ENCODE results near the gene NFIA. TPM values are rescaled to one million over a fixed set of nuclear protein-coding genes. Genes with fewer than 3 reads are reported as not detected.

NFIA gene
- polyA plus RNA-seq (2013, experiment 1 of 2; ENCODE audit: insufficient read length), result 5.5 TPM
- polyA plus RNA-seq (2013, experiment 2 of 2; ENCODE audit: insufficient read length), result 5.1 TPM

GRCh38 chr1:61082311-61083012, at the start of gene NFIA:
Gene NFIA, plus strand, starts transcription at chr1:61082561.
- DNase-seq, result peak; percentile 49

GRCh38 chr1:61035880-61036279, 46.5 kb upstream of the NFIA start:
- no peak for DNase-seq

- no peak for DNase-seq
These were observed 39.8 kb upstream of the NFIA start for GRCh38 chr1:61042466-61043009.

GRCh38 chr1:61043010-61043820, 39.1 kb upstream of the NFIA start:
- peak; percentile 68 for DNase-seq

GRCh38 chr1:61046434-61046833, 35.9 kb upstream of the NFIA start:
- no peak for DNase-seq

GRCh38 chr1:61047061-61047460, 35.3 kb upstream of the NFIA start:
- DNase-seq, result no peak

- DNase-seq, result peak; percentile 79
These were observed 32.4 kb upstream of the NFIA start for GRCh38 chr1:61049850-61050540.

- no peak for DNase-seq
These were observed 31.6 kb upstream of the NFIA start for GRCh38 chr1:61050541-61051442.

- DNase-seq, result no peak
These were observed 31.0 kb upstream of the NFIA start for GRCh38 chr1:61051443-61051718.

GRCh38 chr1:61051719-61052394, 30.5 kb upstream of the NFIA start:
- DNase-seq, result no peak

- no peak for DNase-seq
These were observed 29.8 kb upstream of the NFIA start for GRCh38 chr1:61052395-61053225.

- no peak for DNase-seq
These were observed 29.1 kb upstream of the NFIA start for GRCh38 chr1:61053226-61053711.

GRCh38 chr1:61053712-61054600, 28.4 kb upstream of the NFIA start:
- no peak for DNase-seq

GRCh38 chr1:61054601-61054993, 27.8 kb upstream of the NFIA start:
- DNase-seq, result no peak

GRCh38 chr1:61055110-61055614, 27.2 kb upstream of the NFIA start:
- DNase-seq, result peak; percentile 21

- DNase-seq, result no peak
These were observed 26.2 kb upstream of the NFIA start for GRCh38 chr1:61056196-61056572.

- peak; percentile 63 for DNase-seq
These were observed 25.6 kb upstream of the NFIA start for GRCh38 chr1:61056573-61057439.

Data from fibroblast of skin of abdomen (primary cell).